Measurements from ENCODE around the gene TMED5.

Gene TMED5

DNA sequence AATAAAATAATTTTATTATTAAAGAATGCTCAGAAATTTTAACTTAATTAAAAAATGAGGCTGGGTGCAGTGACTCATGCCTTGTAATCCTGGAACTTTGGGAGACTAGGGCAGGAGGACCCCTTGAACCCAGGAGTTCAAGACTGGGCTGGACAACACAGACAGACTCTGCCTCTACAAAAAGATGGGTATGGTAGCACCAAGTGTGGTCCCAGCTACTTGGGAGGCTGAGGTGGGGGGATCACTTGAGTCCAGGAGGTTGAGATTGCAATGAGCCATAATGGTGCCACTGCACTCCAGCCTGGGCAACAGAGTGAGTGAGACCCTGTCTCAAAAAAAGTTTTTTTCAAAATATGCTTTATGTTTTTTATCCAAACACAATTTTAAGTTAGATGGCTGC is 25.3 kb downstream of the TMED5 start:
- no peak for DNase-seq (ENCODE audit: low read depth)

DNA sequence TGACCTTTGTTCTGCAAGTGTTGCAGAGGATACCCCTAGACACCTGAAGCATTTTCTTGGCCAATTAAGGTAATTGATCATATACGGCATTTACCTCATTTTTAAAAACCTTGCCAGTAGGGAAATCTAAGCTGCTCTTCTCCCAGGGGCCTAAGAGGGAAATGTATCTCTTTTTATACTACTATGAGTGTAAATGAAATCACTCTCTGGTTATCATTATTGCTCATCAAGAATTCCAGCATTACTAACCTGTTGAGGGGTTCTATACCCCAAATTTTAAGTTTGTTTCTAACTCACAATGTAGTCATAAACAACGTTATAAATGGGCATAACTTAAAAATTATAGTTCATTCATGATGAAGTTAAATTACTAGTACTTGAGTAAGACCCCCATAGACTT is 27.4 kb downstream of the TMED5 start:
- DNase-seq (ENCODE audit: low read depth), result no peak
- TF ChIP-seq, protein P1, sequence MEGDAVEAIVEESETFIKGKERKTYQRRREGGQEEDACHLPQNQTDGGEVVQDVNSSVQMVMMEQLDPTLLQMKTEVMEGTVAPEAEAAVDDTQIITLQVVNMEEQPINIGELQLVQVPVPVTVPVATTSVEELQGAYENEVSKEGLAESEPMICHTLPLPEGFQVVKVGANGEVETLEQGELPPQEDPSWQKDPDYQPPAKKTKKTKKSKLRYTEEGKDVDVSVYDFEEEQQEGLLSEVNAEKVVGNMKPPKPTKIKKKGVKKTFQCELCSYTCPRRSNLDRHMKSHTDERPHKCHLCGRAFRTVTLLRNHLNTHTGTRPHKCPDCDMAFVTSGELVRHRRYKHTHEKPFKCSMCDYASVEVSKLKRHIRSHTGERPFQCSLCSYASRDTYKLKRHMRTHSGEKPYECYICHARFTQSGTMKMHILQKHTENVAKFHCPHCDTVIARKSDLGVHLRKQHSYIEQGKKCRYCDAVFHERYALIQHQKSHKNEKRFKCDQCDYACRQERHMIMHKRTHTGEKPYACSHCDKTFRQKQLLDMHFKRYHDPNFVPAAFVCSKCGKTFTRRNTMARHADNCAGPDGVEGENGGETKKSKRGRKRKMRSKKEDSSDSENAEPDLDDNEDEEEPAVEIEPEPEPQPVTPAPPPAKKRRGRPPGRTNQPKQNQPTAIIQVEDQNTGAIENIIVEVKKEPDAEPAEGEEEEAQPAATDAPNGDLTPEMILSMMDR (IDR thresholded peaks at IDR 0.05; ENCODE audit: insufficient read depth, low read depth, low read length, missing control alignments), result no peak
- H3K4me3 ChIP-seq (ENCODE audit: low read length), result no peak overlapping the region

More for the DNA sequence above, 25.3 kb downstream of the TMED5 start:
- no peak overlapping the region for H3K4me3 ChIP-seq (ENCODE audit: low read length)
- TF ChIP-seq, protein P1 (IDR thresholded peaks at IDR 0.05; ENCODE audit: insufficient read depth, low read depth, low read length, missing control alignments), result no peak

DNA sequence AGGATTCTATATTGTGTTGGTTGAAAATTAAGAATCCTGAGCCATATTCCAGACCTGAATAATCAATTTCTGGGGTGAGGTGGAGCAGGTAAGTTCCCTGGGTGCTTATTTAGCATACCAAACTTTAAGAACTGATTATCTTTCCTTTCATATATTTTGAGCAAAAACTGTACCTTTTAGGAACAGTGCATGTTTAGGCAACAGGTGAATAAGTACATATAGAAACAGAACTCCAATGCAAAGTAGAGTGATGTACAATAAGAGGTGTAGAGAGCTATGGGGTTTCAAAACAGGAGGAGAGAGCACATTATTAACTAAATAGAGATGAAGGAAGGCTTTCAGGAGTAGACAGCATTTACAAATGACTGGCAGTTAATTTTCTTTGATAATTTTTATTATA is 28.7 kb downstream of the TMED5 start:
- H3K4me3 ChIP-seq (ENCODE audit: low read length), result no peak overlapping the region
- DNase-seq (ENCODE audit: low read depth), result no peak
- TF ChIP-seq, protein P1 (IDR thresholded peaks at IDR 0.05; ENCODE audit: insufficient read depth, low read depth, low read length, missing control alignments), result no peak

DNA sequence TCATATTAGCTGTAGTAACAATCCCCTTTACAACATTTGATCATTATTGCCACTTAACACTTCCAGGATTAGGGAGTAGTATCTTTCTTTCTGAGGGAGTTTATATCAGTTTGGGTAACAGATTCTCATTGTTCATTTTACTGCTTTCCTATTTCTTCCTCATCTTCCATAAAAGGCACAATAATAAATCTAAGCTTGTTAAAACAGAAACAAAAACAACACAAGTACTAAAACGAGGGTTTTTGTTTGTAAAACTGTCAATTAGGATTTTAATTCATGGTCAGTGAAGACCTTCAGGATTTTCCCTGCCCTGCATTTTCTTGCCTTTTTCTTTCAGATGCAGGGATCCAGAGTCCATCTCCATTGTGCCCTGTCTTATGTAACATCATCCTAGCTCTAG is 29.5 kb downstream of the TMED5 start:
- TF ChIP-seq, protein P1 (IDR thresholded peaks at IDR 0.05; ENCODE audit: insufficient read depth, low read depth, low read length, missing control alignments), result no peak
- no peak for DNase-seq (ENCODE audit: low read depth)
- no peak overlapping the region for H3K4me3 ChIP-seq (ENCODE audit: low read length)

DNA sequence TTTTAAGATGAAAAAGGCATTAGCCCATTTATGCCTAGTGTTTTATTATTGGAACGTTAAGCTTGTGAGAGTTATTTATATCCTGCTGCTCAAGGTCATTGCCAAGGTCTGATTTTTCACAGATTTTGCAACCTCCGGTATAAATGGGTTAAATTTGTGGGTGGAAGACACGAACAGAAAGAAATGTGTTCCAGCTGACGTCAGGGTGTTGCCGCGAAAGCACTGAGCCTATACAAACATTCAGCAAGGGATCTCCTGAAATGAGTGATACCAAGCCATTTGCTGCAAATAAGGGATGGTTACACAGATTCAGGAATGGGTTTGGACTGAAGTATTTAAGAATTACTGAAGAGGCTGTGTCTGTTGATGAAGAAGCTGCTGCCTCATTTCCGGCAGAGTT is 32.2 kb downstream of the TMED5 start:
- TF ChIP-seq, protein P1 (IDR thresholded peaks at IDR 0.05; ENCODE audit: insufficient read depth, low read depth, low read length, missing control alignments), result no peak
- DNase-seq (ENCODE audit: low read depth), result no peak
- H3K4me3 ChIP-seq (ENCODE audit: low read length), result no peak overlapping the region

DNA sequence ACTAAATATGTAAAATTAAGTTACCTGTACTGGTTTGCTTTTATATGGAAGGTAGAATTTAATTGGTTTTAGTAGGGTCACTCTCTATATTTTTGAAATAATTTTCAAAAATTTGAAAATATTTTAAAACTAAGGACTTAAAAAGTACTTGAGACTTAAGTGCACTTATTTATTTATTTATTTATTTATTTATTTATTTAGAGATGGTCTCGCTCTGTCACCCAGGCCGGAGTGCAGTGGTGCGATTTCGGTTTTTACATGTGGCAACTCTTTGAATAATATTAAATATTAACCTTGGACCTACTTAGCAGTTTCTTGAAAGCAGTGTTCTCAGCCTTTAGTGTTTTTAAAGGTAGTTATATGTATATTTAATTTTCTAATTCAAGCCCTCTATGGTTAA is 36.4 kb downstream of the TMED5 start:
- TF ChIP-seq, protein P1 (IDR thresholded peaks at IDR 0.05; ENCODE audit: insufficient read depth, low read depth, low read length, missing control alignments), result no peak
- DNase-seq (ENCODE audit: low read depth), result no peak
- H3K4me3 ChIP-seq (ENCODE audit: low read length), result no peak overlapping the region

DNA sequence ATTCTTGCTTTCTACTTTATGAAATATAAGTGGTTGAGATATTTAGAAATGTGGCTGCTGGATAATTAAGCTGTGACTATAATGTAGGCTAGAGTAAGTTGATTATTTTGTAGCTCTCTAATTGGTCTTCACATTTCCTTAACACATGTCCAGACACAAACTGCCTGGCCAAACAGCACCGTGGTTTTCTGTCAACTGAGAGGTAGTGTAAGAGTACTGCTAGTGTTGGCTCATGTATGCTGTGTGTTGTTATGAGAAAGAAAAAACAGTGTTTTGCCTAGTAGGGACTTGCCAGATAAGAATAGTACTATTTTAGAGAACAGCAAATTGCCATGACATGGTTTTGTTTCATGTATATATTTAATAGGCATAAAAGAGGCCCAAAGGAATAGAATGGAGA is 37.1 kb downstream of the TMED5 start:
- TF ChIP-seq, protein P1 (IDR thresholded peaks at IDR 0.05; ENCODE audit: insufficient read depth, low read depth, low read length, missing control alignments), result no peak
- peak; percentile 55 for DNase-seq (ENCODE audit: low read depth)
- H3K4me3 ChIP-seq (ENCODE audit: low read length), result no peak overlapping the region
